ES-I3 (cell line): Measurements from ENCODE around the gene MTRF1L.
A peak's percentile ranks its signal among the peaks of the same experiment; 100 is the strongest.
"Not testable (repeated sequence)": the region's sequence is repeated elsewhere in the genome, so short reads cannot be mapped to it uniquely, and the experiment has no call there.

ENCODE experiments used
- H3K36me3 ChIP-seq: 2 replicates; pipeline ENCODE4 v1.6.1; 2013; ENCODE audit warnings: mild to moderate bottlenecking, low read length, control low read depth, moderate library complexity; ENCODE audit not compliant: insufficient read depth
- H3K4me1 ChIP-seq: 2 replicates; pipeline ENCODE4 v1.6.1; 2013; ENCODE audit warnings: mild to moderate bottlenecking, control low read depth, low read length; ENCODE audit not compliant: insufficient read depth
- H3K9ac ChIP-seq: 2 replicates; pipeline ENCODE4 v1.6.1; 2013; ENCODE audit warnings: low read depth, mild to moderate bottlenecking, low read length, moderate library complexity
- H3K9me3 ChIP-seq: 2 replicates; pipeline ENCODE4 v1.6.1; 2013; ENCODE audit warnings: mild to moderate bottlenecking, low read length, moderate library complexity; ENCODE audit not compliant: control insufficient read depth, insufficient read depth

Gene MTRF1L

GRCh38 chr6:152985300-152985699, 17.2 kb downstream of the MTRF1L start:
- H3K9ac ChIP-seq = peak overlapping the region; percentile 99
- not testable (repeated sequence) for H3K4me1 ChIP-seq, H3K36me3 ChIP-seq, H3K9me3 ChIP-seq

GRCh38 chr6:152984513-152984872, 18.0 kb downstream of the MTRF1L start:
- Histone ChIP-seq H3K4me1 (peaks cover 9% of the 10 kb centered on the region), H3K9me3 (no peaks in the 10 kb centered on the region), H3K36me3 (no peaks in the 10 kb centered on the region; the same call in 1 of the 2 replicates), H3K9ac (peak overlapping the region; percentile 99)

GRCh38 chr6:152983637-152984512, 18.6 kb downstream of the MTRF1L start:
- no peaks in the 10 kb centered on the region; the same call in 1 of the 2 replicates for H3K36me3 ChIP-seq
- H3K9me3 ChIP-seq = no peaks in the 10 kb centered on the region
- H3K4me1 ChIP-seq = peaks cover 9% of the 10 kb centered on the region
- H3K9ac ChIP-seq = peak overlapping the region; percentile 99

- Histone ChIP-seq H3K36me3 (no peaks in the 10 kb centered on the region; the same call in 1 of the 2 replicates), H3K9me3 (no peaks in the 10 kb centered on the region), H3K4me1 (peaks cover 9% of the 10 kb centered on the region), H3K9ac (peak within 1 kb of the TSS; percentile 99)
Measured at GRCh38 chr6:152982904-152983636, 19.4 kb downstream of the MTRF1L start, which contains the start of gene FBXO5. FBXO5 (minus strand) TSS chr6:152983041; CDS start chr6:152982959, 82 bp downstream.

- H3K9ac ChIP-seq = peak overlapping the region; percentile 78
- H3K9me3 ChIP-seq = no peaks in the 10 kb centered on the region
- H3K36me3 ChIP-seq = peaks cover 5% of the 10 kb centered on the region
- peaks cover 17% of the 10 kb centered on the region for H3K4me1 ChIP-seq
Measured at GRCh38 chr6:152981989-152982903, 20.3 kb downstream of the MTRF1L start.

GRCh38 chr6:152981219-152981618, 21.3 kb downstream of the MTRF1L start:
- peak overlapping the region; percentile 78 for H3K9ac ChIP-seq
- no peaks in the 10 kb centered on the region for H3K9me3 ChIP-seq
- H3K36me3 ChIP-seq = peaks cover 5% of the 10 kb centered on the region
- peaks cover 24% of the 10 kb centered on the region for H3K4me1 ChIP-seq

GRCh38 chr6:152980656-152981055, 21.9 kb downstream of the MTRF1L start:
- peak overlapping the region; percentile 78; the same call in 1 of the 2 replicates for H3K9ac ChIP-seq
- peaks cover 5% of the 10 kb centered on the region for H3K36me3 ChIP-seq
- H3K4me1 ChIP-seq = peaks cover 24% of the 10 kb centered on the region
- no peaks in the 10 kb centered on the region for H3K9me3 ChIP-seq

- H3K36me3 ChIP-seq = peaks cover 16% of the 10 kb centered on the region
- H3K4me1 ChIP-seq = peaks cover 18% of the 10 kb centered on the region
- no peak overlapping the region for H3K9ac ChIP-seq
Measured at GRCh38 chr6:152979116-152979515, 23.4 kb downstream of the MTRF1L start.

GRCh38 chr6:152978058-152978457, 24.5 kb downstream of the MTRF1L start:
- Histone ChIP-seq H3K36me3 (peaks cover 26% of the 10 kb centered on the region), H3K9me3 (no peaks in the 10 kb centered on the region), H3K4me1 (peaks cover 18% of the 10 kb centered on the region), H3K9ac (no peak overlapping the region)

More at GRCh38 chr6:152979116-152979515, 23.4 kb downstream of the MTRF1L start:
- H3K9me3 ChIP-seq = no peaks in the 10 kb centered on the region

- no peak overlapping the region for H3K9ac ChIP-seq
- peaks cover 18% of the 10 kb centered on the region for H3K4me1 ChIP-seq
- H3K36me3 ChIP-seq = peaks cover 31% of the 10 kb centered on the region
Measured at GRCh38 chr6:152977556-152977955, 25.0 kb downstream of the MTRF1L start.

GRCh38 chr6:152976749-152977148, 25.8 kb downstream of the MTRF1L start:
- peaks cover 18% of the 10 kb centered on the region for H3K4me1 ChIP-seq
- no peak overlapping the region for H3K9ac ChIP-seq
- peaks cover 31% of the 10 kb centered on the region for H3K36me3 ChIP-seq
- no peaks in the 10 kb centered on the region for H3K9me3 ChIP-seq

More at GRCh38 chr6:152977556-152977955, 25.0 kb downstream of the MTRF1L start:
- H3K9me3 ChIP-seq = no peaks in the 10 kb centered on the region

GRCh38 chr6:152975204-152975915, 27.1 kb downstream of the MTRF1L start:
- peaks cover 18% of the 10 kb centered on the region for H3K4me1 ChIP-seq
- no peak overlapping the region for H3K9ac ChIP-seq
- no peaks in the 10 kb centered on the region for H3K9me3 ChIP-seq
- H3K36me3 ChIP-seq = peaks cover 35% of the 10 kb centered on the region

- Histone ChIP-seq H3K36me3 (peaks cover 39% of the 10 kb centered on the region), H3K9ac (no peak overlapping the region), H3K9me3 (no peaks in the 10 kb centered on the region), H3K4me1 (peaks cover 15% of the 10 kb centered on the region)
Measured at GRCh38 chr6:152973916-152974315, 28.6 kb downstream of the MTRF1L start.
